Neural cell (in vitro differentiated cells): ENCODE data around the gene TRIO.

Experiments used
- EZH2 ChIP-seq: fragments of 200-600, 300-800 bp; shearing (Covaris generic), sonication (generic); IDR thresholded peaks from 2 replicates; pipeline ENCODE4 v1.6.1; 2014; ENCODE audit warnings: antibody characterized with exemption, low read length, borderline replicate concordance, mild to moderate bottlenecking; ENCODE audit not compliant: insufficient read depth, poor library complexity, severe bottlenecking
- POLR2AphosphoS5 ChIP-seq: IDR thresholded peaks from 2 replicates; pipeline ENCODE4 v1.6.1; 2012
- TF ChIP-seq, protein P1 (sequence below): fragments of 450-650 bp; IDR thresholded peaks from 2 replicates; pipeline ENCODE4 v1.5.1; 2014; ENCODE audit warnings: antibody characterized with exemption, mild to moderate bottlenecking, moderate library complexity; ENCODE audit not compliant: poor library complexity, severe bottlenecking
- TF ChIP-seq, protein P2 (sequence below): IDR thresholded peaks from 2 replicates; pipeline ENCODE4 v1.6.1; 2012; ENCODE audit warnings: borderline replicate concordance

DNA sequence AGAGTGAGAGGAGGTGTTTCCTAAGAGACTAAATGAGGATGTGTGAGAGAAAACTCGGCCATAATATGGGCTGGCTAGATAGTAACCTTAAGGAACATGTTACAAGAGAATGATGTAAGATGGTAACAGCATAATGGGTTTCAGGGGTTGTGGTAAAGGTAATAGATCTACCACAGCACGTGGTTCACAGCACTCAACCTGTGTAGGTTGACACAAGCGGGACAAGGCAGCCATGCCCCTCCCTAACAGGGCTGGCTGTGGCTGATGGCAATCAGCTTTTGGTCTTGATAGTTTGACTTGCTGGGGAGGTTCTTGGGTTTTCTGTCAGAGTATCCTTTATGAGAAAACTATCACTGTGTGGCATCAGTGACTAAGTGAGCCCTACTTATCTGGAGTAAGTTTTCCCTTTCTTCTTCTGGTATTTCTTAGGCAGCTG lies 138.6 kb downstream of the TRIO start:
- TF ChIP-seq, protein P1, sequence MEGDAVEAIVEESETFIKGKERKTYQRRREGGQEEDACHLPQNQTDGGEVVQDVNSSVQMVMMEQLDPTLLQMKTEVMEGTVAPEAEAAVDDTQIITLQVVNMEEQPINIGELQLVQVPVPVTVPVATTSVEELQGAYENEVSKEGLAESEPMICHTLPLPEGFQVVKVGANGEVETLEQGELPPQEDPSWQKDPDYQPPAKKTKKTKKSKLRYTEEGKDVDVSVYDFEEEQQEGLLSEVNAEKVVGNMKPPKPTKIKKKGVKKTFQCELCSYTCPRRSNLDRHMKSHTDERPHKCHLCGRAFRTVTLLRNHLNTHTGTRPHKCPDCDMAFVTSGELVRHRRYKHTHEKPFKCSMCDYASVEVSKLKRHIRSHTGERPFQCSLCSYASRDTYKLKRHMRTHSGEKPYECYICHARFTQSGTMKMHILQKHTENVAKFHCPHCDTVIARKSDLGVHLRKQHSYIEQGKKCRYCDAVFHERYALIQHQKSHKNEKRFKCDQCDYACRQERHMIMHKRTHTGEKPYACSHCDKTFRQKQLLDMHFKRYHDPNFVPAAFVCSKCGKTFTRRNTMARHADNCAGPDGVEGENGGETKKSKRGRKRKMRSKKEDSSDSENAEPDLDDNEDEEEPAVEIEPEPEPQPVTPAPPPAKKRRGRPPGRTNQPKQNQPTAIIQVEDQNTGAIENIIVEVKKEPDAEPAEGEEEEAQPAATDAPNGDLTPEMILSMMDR: no peak
- TF ChIP-seq, protein P2, sequence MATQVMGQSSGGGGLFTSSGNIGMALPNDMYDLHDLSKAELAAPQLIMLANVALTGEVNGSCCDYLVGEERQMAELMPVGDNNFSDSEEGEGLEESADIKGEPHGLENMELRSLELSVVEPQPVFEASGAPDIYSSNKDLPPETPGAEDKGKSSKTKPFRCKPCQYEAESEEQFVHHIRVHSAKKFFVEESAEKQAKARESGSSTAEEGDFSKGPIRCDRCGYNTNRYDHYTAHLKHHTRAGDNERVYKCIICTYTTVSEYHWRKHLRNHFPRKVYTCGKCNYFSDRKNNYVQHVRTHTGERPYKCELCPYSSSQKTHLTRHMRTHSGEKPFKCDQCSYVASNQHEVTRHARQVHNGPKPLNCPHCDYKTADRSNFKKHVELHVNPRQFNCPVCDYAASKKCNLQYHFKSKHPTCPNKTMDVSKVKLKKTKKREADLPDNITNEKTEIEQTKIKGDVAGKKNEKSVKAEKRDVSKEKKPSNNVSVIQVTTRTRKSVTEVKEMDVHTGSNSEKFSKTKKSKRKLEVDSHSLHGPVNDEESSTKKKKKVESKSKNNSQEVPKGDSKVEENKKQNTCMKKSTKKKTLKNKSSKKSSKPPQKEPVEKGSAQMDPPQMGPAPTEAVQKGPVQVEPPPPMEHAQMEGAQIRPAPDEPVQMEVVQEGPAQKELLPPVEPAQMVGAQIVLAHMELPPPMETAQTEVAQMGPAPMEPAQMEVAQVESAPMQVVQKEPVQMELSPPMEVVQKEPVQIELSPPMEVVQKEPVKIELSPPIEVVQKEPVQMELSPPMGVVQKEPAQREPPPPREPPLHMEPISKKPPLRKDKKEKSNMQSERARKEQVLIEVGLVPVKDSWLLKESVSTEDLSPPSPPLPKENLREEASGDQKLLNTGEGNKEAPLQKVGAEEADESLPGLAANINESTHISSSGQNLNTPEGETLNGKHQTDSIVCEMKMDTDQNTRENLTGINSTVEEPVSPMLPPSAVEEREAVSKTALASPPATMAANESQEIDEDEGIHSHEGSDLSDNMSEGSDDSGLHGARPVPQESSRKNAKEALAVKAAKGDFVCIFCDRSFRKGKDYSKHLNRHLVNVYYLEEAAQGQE: no peak
- TF ChIP-seq POLR2AphosphoS5: no peak
- TF ChIP-seq EZH2: no peak
